Lower leg skin (tissue), 3 donors: ENCODE results near the gene SNX1.

Experiments
- POLR2A ChIP-seq, 2 donors: fragments of 450-650 bp; IDR thresholded peaks; one replicate each; pipeline ENCODE4 v1.6.1; 2016 to 2017; ENCODE audit warnings: antibody characterized with exemption in 2 of 2, mild to moderate bottlenecking in 1 of 2, moderate library complexity in 1 of 2
- TF ChIP-seq, protein P1 (sequence below), 3 donors: fragments of 450-650 bp; IDR thresholded peaks; one replicate each; pipeline ENCODE4 v1.5.1; 2016; ENCODE audit warnings: antibody characterized with exemption in 3 of 3, mild to moderate bottlenecking in 3 of 3, moderate library complexity in 2 of 3

DNA sequence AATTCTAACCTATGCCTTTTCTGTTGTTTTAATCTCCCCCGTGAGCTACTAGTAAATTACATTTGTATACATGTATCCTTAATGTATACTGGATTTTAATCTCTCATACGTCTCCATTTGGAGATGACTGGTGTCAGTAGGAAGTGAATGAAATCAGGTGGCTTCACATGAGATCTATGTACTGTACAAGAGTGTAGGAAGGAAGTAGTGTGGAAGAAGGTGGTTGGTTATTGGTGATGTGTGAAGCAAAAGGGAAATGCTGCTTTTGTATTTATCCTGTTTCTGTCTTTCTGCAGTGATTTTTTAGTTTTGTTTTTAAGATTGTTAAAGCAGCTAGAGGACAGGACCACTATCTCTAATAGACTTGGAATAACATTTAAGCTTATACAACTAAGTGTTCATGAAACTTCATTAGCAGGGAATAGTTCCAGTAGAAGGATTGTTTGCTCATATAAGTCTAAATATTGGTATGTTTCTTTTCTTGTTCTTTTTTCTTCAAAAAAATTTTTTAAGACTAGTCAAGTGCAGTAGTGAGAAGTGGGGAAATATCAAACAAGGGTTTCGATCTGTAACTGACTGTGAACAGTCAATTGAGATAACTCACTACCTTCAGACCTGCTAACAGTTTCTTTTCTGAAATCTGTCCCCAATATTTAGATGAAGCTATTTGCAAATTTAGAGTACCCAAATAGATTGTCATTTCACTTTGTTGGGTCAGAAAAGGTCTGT lies 15.3 kb downstream of the SNX1 start:
- TF ChIP-seq, protein P1, sequence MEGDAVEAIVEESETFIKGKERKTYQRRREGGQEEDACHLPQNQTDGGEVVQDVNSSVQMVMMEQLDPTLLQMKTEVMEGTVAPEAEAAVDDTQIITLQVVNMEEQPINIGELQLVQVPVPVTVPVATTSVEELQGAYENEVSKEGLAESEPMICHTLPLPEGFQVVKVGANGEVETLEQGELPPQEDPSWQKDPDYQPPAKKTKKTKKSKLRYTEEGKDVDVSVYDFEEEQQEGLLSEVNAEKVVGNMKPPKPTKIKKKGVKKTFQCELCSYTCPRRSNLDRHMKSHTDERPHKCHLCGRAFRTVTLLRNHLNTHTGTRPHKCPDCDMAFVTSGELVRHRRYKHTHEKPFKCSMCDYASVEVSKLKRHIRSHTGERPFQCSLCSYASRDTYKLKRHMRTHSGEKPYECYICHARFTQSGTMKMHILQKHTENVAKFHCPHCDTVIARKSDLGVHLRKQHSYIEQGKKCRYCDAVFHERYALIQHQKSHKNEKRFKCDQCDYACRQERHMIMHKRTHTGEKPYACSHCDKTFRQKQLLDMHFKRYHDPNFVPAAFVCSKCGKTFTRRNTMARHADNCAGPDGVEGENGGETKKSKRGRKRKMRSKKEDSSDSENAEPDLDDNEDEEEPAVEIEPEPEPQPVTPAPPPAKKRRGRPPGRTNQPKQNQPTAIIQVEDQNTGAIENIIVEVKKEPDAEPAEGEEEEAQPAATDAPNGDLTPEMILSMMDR (IDR thresholded peaks at IDR 0.05) = no peak
- TF ChIP-seq POLR2A (IDR thresholded peaks at IDR 0.05) = no peak
